Measurements from ENCODE around the gene LIN9. TPM values are rescaled to one million over a fixed set of nuclear protein-coding genes. Genes with fewer than 3 reads are reported as not detected.

Gene LIN9, protein sequence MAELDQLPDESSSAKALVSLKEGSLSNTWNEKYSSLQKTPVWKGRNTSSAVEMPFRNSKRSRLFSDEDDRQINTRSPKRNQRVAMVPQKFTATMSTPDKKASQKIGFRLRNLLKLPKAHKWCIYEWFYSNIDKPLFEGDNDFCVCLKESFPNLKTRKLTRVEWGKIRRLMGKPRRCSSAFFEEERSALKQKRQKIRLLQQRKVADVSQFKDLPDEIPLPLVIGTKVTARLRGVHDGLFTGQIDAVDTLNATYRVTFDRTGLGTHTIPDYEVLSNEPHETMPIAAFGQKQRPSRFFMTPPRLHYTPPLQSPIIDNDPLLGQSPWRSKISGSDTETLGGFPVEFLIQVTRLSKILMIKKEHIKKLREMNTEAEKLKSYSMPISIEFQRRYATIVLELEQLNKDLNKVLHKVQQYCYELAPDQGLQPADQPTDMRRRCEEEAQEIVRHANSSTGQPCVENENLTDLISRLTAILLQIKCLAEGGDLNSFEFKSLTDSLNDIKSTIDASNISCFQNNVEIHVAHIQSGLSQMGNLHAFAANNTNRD
- total RNA-seq = 1 to 10 TPM; 1.9 to 3.3 (median 2.6) TPM

- H3K27me3 ChIP-seq = no peaks in the 10 kb centered on the region
- DNase-seq = peak; percentile 82 to 83
- H3K27ac ChIP-seq = peak within 1 kb of the TSS in 2 of 3 donors; percentile 4 to 56
- peak in 1 of 2 donors; percentile 50 for TF ChIP-seq POLR2A (IDR thresholded peaks at IDR 0.05)
- no peak for TF ChIP-seq CTCF (IDR thresholded peaks at IDR 0.05)
- peak within 1 kb of the TSS; percentile 67 to 94 (median 92) for H3K4me3 ChIP-seq (replicated peaks in 1 of 3)
- 0% methylated on average over 27 of the region's 77 CpGs; no CpG with 5 or more reads in 1 of the 2 donors for WGBS, 2 donors
- H3K9me3 ChIP-seq = no peaks in the 10 kb centered on the region
- H3K4me1 ChIP-seq = peaks cover 2 to 11% of the 10 kb centered on the region in 2 donors
- intact Hi-C loops (cut with DNase I) = no loop called here
- H3K36me3 ChIP-seq = no peaks in the 10 kb centered on the region
Measured at GRCh38 chr1:226308723-226309397, at the start of gene LIN9. Gene LIN9 (minus strand): TSS chr1:226309164. CDS start chr1:226309139, 25 bp downstream.

DNA sequence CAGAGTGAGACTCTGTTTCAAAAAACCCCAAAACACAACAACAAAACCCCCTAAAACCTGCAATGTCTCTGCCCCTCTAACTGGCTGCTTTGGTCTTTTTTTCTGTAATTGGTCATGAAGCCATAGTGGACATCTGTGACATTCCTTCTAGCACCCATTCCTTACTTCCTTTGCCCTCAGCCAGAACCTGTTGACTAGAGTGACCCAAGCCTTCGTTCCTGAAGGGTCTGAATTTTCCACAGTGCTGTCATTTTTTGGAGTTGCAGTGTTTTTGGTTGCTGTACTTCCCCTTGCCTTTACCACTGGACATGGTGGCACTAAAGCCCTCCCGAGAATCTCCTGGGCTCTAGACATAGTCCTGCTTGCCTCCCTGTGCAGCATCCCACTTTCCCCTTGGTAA, 48.5 kb upstream of the LIN9 start:
- H3K9me3 ChIP-seq = no peaks in the 10 kb centered on the region
- intact Hi-C loops (cut with DNase I) = no loop called here
- no peaks in the 10 kb centered on the region for H3K27me3 ChIP-seq
- no peak for DNase-seq
- H3K4me1 ChIP-seq = no peaks in the 10 kb centered on the region
- 94 to 100% methylated on average over 2 of the region's 2 CpGs for WGBS, 2 donors
- TF ChIP-seq CTCF (IDR thresholded peaks at IDR 0.05) (no peak), POLR2A (IDR thresholded peaks at IDR 0.05) (no peak)
- H3K36me3 ChIP-seq = peaks cover 23 to 25% of the 10 kb centered on the region in 2 donors
- H3K4me3 ChIP-seq (replicated peaks in 1 of 3) = no peak overlapping the region
- H3K27ac ChIP-seq = no peak overlapping the region

GRCh38 chr1:226355669-226356551, 46.9 kb upstream of the LIN9 start:
- 73 to 83% methylated on average over 6 of the region's 6 CpGs for WGBS, 2 donors
- no peak for DNase-seq
- Histone ChIP-seq H3K36me3 (peaks cover 8 to 12% of the 10 kb centered on the region in 2 donors), H3K4me3 (replicated peaks in 1 of 3) (no peak overlapping the region), H3K9me3 (no peaks in the 10 kb centered on the region), H3K27ac (no peak overlapping the region), H3K27me3 (no peaks in the 10 kb centered on the region), H3K4me1 (no peaks in the 10 kb centered on the region)
- intact Hi-C loops (cut with DNase I) = no loop called here
- no peak for TF ChIP-seq CTCF (IDR thresholded peaks at IDR 0.05)
- no peak for TF ChIP-seq POLR2A (IDR thresholded peaks at IDR 0.05)

- intact Hi-C loops (cut with DNase I) = no loop called here
- Histone ChIP-seq H3K27me3 (no peaks in the 10 kb centered on the region), H3K27ac (no peak overlapping the region), H3K4me1 (peaks cover 2 to 6% of the 10 kb centered on the region in 2 donors), H3K4me3 (replicated peaks in 1 of 3) (no peak overlapping the region), H3K36me3 (peaks cover 6 to 8% of the 10 kb centered on the region in 2 donors), H3K9me3 (no peaks in the 10 kb centered on the region)
- DNase-seq = no peak
- TF ChIP-seq CTCF (IDR thresholded peaks at IDR 0.05) (no peak), POLR2A (IDR thresholded peaks at IDR 0.05) (no peak)
- 92 to 96% methylated on average over 10 of the region's 10 CpGs for WGBS, 2 donors
Measured at GRCh38 chr1:226355016-226355415, 46.1 kb upstream of the LIN9 start.

Data from thyroid gland (tissue), 4 donors.